HS-27A (cell line): ENCODE results near the gene SP140.
"Not testable (repeated sequence)": the region's sequence is repeated elsewhere in the genome, so short reads cannot be mapped to it uniquely, and the experiment has no call there.

Experiments used
- DNase-seq: peaks from one replicate; pipeline ENCODE4 v3.0.0-alpha.2; 2012; ENCODE audit warnings: low read depth, missing footprints

The SP140 gene

GRCh38 chr2:230226051-230226551 is 565 bp downstream of the SP140 start:
- DNase-seq: no peak

GRCh38 chr2:230227216-230227615 is 1.7 kb downstream of the SP140 start:
- no peak for DNase-seq

DNA sequence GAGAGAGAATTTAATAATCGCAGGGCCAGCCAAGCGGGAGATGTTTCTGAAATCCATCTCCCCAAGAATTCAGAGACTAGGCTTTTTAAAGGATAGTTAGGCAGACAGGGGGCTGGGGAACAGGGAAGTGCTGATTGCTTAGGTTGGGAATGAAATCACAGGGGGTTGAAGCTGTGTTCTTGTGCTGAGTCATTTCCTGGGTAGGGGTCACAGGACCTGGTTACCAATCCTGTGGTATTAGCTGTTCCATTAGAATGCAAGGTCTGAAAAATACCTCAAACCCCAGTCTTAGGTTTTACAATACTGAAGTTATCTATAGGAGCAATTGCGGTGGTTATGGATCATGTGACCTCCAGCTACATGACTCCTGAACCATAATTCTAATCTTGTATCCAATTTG is 4.6 kb downstream of the SP140 start:
- peak; percentile 12 for DNase-seq

GRCh38 chr2:230230496-230231200 is 5.1 kb downstream of the SP140 start:
- DNase-seq: no peak

- no peak for DNase-seq
These were observed 5.7 kb downstream of the SP140 start for GRCh38 chr2:230231251-230231650.

GRCh38 chr2:230234122-230234722 is 8.7 kb downstream of the SP140 start:
- no peak for DNase-seq

DNA sequence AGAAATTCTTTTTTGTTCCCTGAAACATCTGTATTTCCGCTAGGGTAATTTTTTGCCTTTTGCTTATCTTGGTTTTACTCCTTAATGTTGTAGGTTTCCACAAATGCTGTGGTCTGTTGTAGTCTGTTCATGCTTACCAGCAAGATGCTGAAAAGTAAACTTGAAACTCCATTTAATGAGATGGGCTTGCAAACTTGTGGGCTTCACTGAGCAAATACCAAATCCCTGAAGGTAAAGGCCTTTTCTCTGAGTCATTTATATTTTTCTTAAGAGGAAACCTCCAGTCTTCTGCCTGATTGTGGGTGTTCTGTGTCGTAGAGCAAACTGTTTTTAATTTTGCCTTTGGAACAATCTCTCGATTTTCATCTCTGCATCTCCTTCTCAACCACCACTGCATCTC is 9.3 kb downstream of the SP140 start:
- DNase-seq: no peak

DNA sequence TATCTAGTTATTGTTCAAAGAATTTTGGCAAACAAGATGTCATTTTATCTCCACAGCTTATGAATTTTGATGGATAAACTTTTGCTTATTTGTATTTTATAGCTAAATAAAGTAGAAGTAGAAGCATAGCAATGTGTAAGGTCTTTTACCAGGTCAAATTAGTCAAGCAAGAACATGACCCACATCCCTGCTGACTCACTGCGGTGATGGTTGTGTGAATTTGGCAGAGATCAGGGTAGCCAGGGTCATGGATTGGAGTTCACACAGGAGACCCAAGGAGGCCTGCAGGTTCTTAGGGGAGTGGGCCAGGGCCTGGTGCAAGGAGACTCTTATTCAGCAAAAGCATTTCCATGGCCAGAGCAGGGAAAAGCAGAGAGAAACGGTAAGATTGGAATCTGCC is 18.7 kb downstream of the SP140 start:
- DNase-seq: no peak

GRCh38 chr2:230246206-230246605 is 20.7 kb downstream of the SP140 start:
- no peak for DNase-seq

- DNase-seq: no peak
These were observed 24.7 kb downstream of the SP140 start for GRCh38 chr2:230250231-230250630.

DNA sequence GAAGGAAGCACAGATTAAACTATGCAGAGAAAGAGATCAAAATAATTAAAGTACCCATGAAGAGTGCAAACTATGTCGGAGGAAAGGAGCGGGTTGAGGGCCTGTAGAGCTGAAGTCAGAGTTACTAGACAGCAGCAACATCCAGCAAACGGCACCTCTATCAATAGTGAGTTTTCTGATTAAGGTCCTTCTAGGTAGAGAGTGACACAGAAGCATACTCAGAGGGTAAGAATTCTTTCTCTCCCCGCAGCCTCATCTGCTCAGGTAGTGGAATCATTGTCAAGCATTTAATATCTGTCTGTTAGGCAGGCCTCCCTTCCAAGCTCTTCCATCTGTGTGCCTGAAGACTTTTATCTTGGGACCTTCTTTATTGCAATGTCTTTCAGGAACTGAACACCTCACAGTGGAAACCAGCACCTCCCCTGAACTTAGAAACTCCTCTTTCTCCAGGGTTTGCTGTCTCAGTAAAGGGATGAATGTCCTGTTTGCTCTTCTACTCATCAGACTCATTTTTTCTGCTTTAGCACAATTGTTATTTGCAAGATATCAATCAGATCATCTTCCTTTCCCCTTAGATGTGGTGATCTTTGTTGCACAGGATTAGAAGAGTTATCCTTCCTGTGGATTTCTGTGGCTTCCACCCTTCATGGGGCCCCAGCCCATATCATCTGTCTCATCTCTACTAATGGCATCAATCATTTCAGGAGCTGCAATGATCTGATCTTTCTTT is 28.8 kb downstream of the SP140 start:
- DNase-seq: no peak

- no peak for DNase-seq
These were observed 31.3 kb downstream of the SP140 start for GRCh38 chr2:230256733-230257332.

GRCh38 chr2:230258483-230258882 is 32.9 kb downstream of the SP140 start:
- no peak for DNase-seq

DNA sequence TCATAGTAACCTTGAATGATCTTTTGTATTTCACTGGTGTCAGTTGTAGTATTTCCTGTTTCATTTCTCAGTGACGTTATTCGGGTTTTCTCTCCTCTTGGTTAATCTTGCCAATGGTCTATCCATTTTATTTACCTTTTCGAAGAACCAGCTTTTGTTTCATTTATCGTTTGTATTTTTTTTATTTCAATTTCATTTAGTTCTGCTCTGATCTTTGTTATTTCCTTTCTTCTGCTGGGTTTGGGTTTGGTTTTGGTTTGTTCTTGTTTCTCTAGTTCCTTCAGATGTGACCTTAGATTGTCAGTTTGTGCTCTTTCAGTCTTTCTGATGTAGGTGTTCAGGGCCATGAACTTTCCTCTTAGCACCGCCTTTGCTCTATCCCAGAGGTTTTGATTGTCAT is 36.7 kb downstream of the SP140 start:
- no peak for DNase-seq

GRCh38 chr2:230264945-230265344 is 39.4 kb downstream of the SP140 start:
- DNase-seq: not testable (repeated sequence)

DNA sequence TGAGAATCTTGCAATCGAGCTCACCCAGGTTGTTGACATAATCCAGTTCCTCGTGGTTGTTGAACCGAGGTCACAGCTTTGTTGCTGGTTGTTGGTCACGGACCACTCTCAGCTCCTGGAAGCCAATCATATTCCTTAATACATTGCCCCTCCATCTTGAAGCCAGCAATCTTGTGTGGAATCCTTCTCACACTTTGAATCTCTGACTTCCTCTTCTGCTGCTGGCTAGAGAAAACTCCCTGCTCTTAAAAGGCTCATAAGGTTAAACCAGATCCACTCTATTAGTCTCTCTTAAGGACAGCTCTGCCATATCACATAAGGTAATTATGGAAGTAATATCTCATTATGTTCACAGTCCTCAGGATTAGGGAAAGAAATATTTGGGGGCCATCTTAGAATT is 41.1 kb downstream of the SP140 start:
- no peak for DNase-seq

GRCh38 chr2:230267059-230267458 is 41.5 kb downstream of the SP140 start:
- no peak for DNase-seq

DNA sequence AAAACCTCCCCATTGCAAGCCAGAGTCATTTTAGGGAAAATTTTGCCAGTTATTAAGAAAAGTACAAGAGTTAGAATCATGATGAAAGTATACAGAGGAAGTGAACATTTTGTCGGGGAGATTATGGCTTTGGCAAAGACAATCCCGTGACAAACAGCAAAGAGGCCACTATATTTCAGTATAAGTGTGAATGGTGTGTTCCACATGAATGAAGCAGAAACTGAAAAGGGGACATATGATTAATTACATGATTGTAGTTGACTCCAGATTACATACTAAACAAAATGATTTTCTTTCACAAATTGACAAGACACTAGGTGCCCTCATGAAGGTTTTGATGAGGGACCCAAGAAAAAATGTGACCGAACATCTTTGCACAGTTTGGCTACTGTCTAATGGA is 42.0 kb downstream of the SP140 start:
- DNase-seq: no peak

DNA sequence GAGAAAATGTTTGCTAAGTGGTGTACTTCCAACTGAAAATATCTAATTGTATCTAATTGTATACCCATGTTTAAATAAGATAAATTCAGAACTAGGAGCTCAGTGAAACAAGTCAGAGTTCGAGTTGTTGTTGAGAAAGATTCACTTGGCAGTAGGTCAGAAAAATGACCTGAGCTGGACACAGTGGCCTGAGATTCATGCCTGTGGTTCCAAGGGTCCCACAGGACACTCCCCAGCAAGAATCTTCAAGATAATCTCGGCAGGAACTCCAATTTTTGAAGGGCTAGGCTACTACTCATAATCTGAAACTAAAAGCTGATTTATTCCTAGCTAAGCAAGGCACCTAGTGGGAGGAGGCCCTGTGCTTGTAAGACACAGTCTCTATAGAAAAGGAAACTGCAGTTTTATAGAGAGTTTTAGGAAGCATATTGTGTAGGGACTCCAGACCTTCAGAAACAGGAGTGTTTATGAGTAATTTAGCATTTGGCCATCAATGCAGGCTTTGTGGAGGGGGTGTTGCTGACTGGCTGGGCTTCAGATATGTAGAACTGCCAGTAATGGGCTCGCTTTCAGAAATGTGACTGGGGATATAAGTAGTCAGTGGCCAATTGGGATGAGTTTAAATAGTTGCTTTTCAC is 43.2 kb downstream of the SP140 start:
- DNase-seq: no peak

GRCh38 chr2:230269715-230270114 is 44.2 kb downstream of the SP140 start:
- DNase-seq: no peak

DNA sequence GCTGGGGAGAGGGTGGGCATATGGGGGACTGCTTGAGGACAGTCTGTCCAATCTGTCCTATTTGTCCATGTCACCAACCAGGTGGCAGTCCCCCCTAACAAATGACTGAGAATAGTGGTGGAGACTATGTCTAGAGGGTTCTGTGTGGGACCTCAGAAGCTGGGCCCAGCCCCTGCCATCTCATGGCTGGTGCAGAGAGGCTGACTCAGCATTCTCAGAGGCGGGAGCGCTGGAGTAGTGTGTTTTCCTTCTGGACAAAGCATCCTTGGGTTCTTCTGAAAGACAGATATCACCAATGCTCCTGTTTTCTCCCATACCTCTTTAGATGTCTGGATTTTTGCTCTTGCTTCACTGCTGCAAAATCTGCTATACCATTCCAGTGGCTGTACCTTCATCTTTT is 57.4 kb downstream of the SP140 start:
- DNase-seq: no peak

DNA sequence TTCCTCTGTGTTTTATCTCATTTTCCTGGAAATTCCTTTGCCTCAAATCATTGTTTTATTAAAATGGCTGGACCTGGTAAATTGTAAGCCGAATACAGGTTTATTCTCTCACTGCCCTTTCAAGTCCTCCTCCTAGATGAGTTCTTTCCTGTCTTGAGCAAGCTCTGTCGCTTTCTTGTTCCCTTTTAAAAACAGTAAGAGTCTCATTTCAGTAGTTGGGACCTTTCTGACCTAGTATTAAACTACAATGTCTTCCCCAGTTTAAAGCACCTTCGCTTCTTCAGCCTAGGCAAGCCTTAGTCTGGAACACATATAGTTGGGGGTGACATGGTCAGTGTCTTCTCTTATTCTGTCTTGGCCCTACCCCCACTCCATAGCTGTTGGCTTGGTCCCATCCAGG is 60.5 kb downstream of the SP140 start:
- DNase-seq: no peak
